Measurements from ENCODE around the gene HS2ST1. TPM values are rescaled to one million over a fixed set of nuclear protein-coding genes. Genes with fewer than 3 reads are reported as not detected.

HS2ST1 gene
- total and polyA plus RNA-seq, 4 donors: 4.1 to 45.3 (median 16.3) TPM

DNA sequence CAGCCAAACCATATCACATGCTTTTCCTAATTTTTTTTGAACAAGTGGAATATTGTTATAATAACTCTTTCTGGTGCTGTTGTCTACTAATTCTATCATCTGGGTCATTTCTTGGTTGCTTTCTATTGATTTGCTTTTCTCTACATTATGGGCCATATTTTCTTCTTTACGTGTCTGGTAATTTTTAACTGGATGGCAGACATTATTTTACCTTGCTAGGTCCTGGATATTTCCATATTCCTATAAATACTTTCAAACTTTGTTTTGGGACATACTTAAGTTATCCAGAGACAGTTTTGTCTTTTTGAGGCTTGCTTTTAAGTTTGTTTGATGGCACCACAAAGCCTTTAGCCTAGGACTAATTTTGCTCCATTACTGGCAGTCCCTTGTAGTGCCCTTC lies 11.3 kb downstream of the HS2ST1 start:
- Histone ChIP-seq H3K27me3 (ENCODE audit: control insufficient read depth in 3 of 3, insufficient read depth in 3 of 3, low read length in 2 of 3) (no peaks in the 10 kb centered on the region), H3K36me3 (ENCODE audit: control insufficient read depth in 4 of 4, insufficient read depth in 4 of 4, low read length in 4 of 4) (peaks cover 0 to 7% (median 1%) of the 10 kb centered on the region in 4 donors), H3K9ac (ENCODE audit: insufficient read depth in 1 of 2, low read length in 2 of 2) (no peak overlapping the region), H3K9me3 (ENCODE audit: control insufficient read depth in 4 of 4, insufficient read depth in 3 of 4, low read length in 3 of 4) (peaks cover 0 to 6% (median 3%) of the 10 kb centered on the region in 4 donors), H3K4me3 (no peak overlapping the region), H3K27ac (ENCODE audit: low read depth in 1 of 2, low read length in 1 of 2) (no peak overlapping the region), H3K4me1 (ENCODE audit: control insufficient read depth in 5 of 5, insufficient read depth in 5 of 5, low read length in 5 of 5) (peaks cover 0 to 4% (median 0%) of the 10 kb centered on the region in 5 donors)
- DNase-seq: no peak
- 98 to 100% methylated on average over 1 of the region's 1 CpG for WGBS, 2 donors
- ATAC-seq (ENCODE audit: insufficient read depth, low FRiP score): no peak
- TF ChIP-seq, protein P1, sequence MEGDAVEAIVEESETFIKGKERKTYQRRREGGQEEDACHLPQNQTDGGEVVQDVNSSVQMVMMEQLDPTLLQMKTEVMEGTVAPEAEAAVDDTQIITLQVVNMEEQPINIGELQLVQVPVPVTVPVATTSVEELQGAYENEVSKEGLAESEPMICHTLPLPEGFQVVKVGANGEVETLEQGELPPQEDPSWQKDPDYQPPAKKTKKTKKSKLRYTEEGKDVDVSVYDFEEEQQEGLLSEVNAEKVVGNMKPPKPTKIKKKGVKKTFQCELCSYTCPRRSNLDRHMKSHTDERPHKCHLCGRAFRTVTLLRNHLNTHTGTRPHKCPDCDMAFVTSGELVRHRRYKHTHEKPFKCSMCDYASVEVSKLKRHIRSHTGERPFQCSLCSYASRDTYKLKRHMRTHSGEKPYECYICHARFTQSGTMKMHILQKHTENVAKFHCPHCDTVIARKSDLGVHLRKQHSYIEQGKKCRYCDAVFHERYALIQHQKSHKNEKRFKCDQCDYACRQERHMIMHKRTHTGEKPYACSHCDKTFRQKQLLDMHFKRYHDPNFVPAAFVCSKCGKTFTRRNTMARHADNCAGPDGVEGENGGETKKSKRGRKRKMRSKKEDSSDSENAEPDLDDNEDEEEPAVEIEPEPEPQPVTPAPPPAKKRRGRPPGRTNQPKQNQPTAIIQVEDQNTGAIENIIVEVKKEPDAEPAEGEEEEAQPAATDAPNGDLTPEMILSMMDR (IDR thresholded peaks at IDR 0.05; ENCODE audit: control extremely low read depth, extremely low read depth): no peak

DNA sequence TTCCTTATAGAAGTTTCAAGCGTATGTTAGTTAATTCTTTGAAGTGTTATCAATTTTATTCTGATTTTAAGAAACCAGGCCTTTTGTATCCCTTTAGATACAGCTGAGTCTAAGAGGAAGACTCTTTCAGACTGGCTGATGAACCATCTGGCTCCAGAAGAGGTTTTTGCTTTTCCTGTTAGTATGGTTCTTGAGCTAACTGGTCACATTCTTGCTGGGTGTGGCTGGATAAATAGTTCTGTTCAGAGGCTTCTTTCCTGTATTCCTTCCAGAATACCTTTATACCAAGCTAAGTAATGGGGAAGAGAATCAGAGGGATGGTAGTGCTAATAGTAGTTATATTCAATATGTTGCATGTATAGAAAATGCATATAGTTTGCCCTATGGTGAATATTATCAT lies 12.4 kb downstream of the HS2ST1 start:
- H3K9me3 ChIP-seq (ENCODE audit: control insufficient read depth in 4 of 4, insufficient read depth in 3 of 4, low read length in 3 of 4): peaks cover 0 to 6% (median 3%) of the 10 kb centered on the region in 4 donors
- TF ChIP-seq, protein P1 (IDR thresholded peaks at IDR 0.05; ENCODE audit: control extremely low read depth, extremely low read depth): no peak
- H3K9ac ChIP-seq (ENCODE audit: insufficient read depth in 1 of 2, low read length in 2 of 2): no peak overlapping the region
- peaks cover 0 to 4% (median 0%) of the 10 kb centered on the region in 5 donors for H3K4me1 ChIP-seq (ENCODE audit: control insufficient read depth in 5 of 5, insufficient read depth in 5 of 5, low read length in 5 of 5)
- H3K36me3 ChIP-seq (ENCODE audit: control insufficient read depth in 4 of 4, insufficient read depth in 4 of 4, low read length in 4 of 4): peaks cover 0 to 7% (median 0%) of the 10 kb centered on the region in 4 donors
- no peak overlapping the region for H3K27ac ChIP-seq (ENCODE audit: low read depth in 1 of 2, low read length in 1 of 2)
- DNase-seq: no peak
- H3K27me3 ChIP-seq (ENCODE audit: control insufficient read depth in 3 of 3, insufficient read depth in 3 of 3, low read length in 2 of 3): no peaks in the 10 kb centered on the region
- no peak for ATAC-seq (ENCODE audit: insufficient read depth, low FRiP score)
- 98 to 100% methylated on average over 1 of the region's 1 CpG for WGBS, 2 donors
- H3K4me3 ChIP-seq: no peak overlapping the region

DNA sequence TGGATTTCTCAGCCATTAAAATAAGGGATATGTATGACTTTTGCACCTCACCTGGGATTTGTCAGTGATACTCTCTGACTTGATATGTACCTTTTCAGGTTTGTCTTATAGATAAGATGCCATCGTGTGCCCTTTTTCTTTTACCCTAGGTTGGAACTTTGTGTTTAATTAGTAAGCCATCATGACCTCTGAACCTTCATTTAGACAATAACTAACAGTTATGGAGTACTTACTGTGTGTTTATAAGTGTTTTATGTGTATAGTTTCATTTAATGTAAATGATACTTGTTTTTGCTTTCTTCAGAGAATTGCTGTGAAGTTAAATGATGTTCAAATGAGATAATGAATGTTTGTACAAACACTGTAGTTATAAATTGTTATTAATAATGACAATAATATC lies 14.4 kb downstream of the HS2ST1 start:
- peaks cover 0 to 6% (median 0%) of the 10 kb centered on the region in 5 donors for H3K4me1 ChIP-seq (ENCODE audit: control insufficient read depth in 5 of 5, insufficient read depth in 5 of 5, low read length in 5 of 5)
- H3K9me3 ChIP-seq (ENCODE audit: control insufficient read depth in 4 of 4, insufficient read depth in 3 of 4, low read length in 3 of 4): peaks cover 0 to 6% (median 3%) of the 10 kb centered on the region in 4 donors
- H3K4me3 ChIP-seq: no peak overlapping the region
- TF ChIP-seq, protein P1 (IDR thresholded peaks at IDR 0.05; ENCODE audit: control extremely low read depth, extremely low read depth): no peak
- 76 to 82% methylated on average over 1 of the region's 1 CpG for WGBS, 2 donors
- no peak overlapping the region for H3K9ac ChIP-seq (ENCODE audit: insufficient read depth in 1 of 2, low read length in 2 of 2)
- peaks cover 0 to 7% (median 0%) of the 10 kb centered on the region in 4 donors for H3K36me3 ChIP-seq (ENCODE audit: control insufficient read depth in 4 of 4, insufficient read depth in 4 of 4, low read length in 4 of 4)
- DNase-seq (no peak), ATAC-seq (ENCODE audit: insufficient read depth, low FRiP score) (no peak)
- no peaks in the 10 kb centered on the region for H3K27me3 ChIP-seq (ENCODE audit: control insufficient read depth in 3 of 3, insufficient read depth in 3 of 3, low read length in 2 of 3)
- no peak overlapping the region for H3K27ac ChIP-seq (ENCODE audit: low read depth in 1 of 2, low read length in 1 of 2)

DNA sequence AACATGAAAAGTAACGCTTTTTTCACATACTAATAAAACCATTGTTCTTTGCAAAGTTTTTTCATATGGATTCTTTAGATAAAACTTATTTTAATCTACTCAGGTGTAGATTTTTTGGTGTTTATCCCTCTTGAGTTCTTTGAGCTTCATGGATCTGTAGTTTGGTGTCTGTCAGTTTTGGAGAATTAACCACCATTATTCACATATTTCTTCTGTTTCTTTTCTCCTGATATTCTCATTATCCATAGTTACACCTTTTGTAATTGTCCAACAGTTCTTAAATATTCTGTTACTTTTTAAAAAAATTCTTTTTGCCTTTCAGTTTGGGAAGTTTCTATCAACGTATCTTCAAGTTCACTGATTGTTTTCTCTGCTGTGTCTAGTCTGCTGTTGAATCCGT lies 18.6 kb downstream of the HS2ST1 start:
- H3K27ac ChIP-seq (ENCODE audit: low read depth in 1 of 2, low read length in 1 of 2): no peak overlapping the region
- H3K9me3 ChIP-seq (ENCODE audit: control insufficient read depth in 4 of 4, insufficient read depth in 3 of 4, low read length in 3 of 4): no peaks in the 10 kb centered on the region
- 97 to 99% methylated on average over 3 of the region's 3 CpGs for WGBS, 2 donors
- peaks cover 0 to 11% (median 0%) of the 10 kb centered on the region in 5 donors for H3K4me1 ChIP-seq (ENCODE audit: control insufficient read depth in 5 of 5, insufficient read depth in 5 of 5, low read length in 5 of 5)
- DNase-seq: no peak
- H3K36me3 ChIP-seq (ENCODE audit: control insufficient read depth in 4 of 4, insufficient read depth in 4 of 4, low read length in 4 of 4): no peaks in the 10 kb centered on the region
- H3K9ac ChIP-seq (ENCODE audit: insufficient read depth in 1 of 2, low read length in 2 of 2): no peak overlapping the region
- ATAC-seq (ENCODE audit: insufficient read depth, low FRiP score): no peak
- H3K27me3 ChIP-seq (ENCODE audit: control insufficient read depth in 3 of 3, insufficient read depth in 3 of 3, low read length in 2 of 3): no peaks in the 10 kb centered on the region
- H3K4me3 ChIP-seq: no peak overlapping the region
- TF ChIP-seq, protein P1 (IDR thresholded peaks at IDR 0.05; ENCODE audit: control extremely low read depth, extremely low read depth): no peak

Measured in lung (tissue), 12 donors.